Activated naive CD8-positive, alpha-beta T cell (primary cell): ENCODE measurements around the gene HSPA13.
"Not testable (repeated sequence)": the region's sequence is repeated elsewhere in the genome, so short reads cannot be mapped to it uniquely, and the experiment has no call there.

Experiments used
- H3K27ac Mint-ChIP-seq: one replicate; pipeline ENCODE4 v1.8.0; 2021; ENCODE audit warnings: mixed read lengths
- H3K27me3 Mint-ChIP-seq: one replicate; pipeline ENCODE4 v1.8.0; 2021; ENCODE audit warnings: mixed read lengths
- H3K36me3 Mint-ChIP-seq: one replicate; pipeline ENCODE4 v1.8.0; 2021; ENCODE audit warnings: mixed read lengths
- H3K4me1 Mint-ChIP-seq: one replicate; pipeline ENCODE4 v1.8.0; 2021; ENCODE audit warnings: low read depth, mixed read lengths
- H3K4me3 Mint-ChIP-seq: one replicate; pipeline ENCODE4 v1.8.0; 2021; ENCODE audit warnings: mild to moderate bottlenecking, mixed read lengths
- H3K9me3 Mint-ChIP-seq: one replicate; pipeline ENCODE4 v1.8.0; 2021; ENCODE audit warnings: low read depth, mixed read lengths

Gene HSPA13

GRCh38 chr21:14358775-14359174, 24.2 kb downstream of the HSPA13 start:
- Mint-ChIP-seq H3K4me1 (no peaks in the 10 kb centered on the region), H3K4me3 (no peak overlapping the region), H3K9me3 (no peaks in the 10 kb centered on the region), H3K36me3 (no peaks in the 10 kb centered on the region), H3K27me3 (peaks cover 18% of the 10 kb centered on the region), H3K27ac (no peak overlapping the region)

GRCh38 chr21:14356746-14357145, 26.2 kb downstream of the HSPA13 start:
- no peak overlapping the region for H3K27ac Mint-ChIP-seq
- no peaks in the 10 kb centered on the region for H3K36me3 Mint-ChIP-seq
- H3K4me3 Mint-ChIP-seq: no peak overlapping the region
- H3K9me3 Mint-ChIP-seq: no peaks in the 10 kb centered on the region
- H3K4me1 Mint-ChIP-seq: no peaks in the 10 kb centered on the region
- H3K27me3 Mint-ChIP-seq: peaks cover 18% of the 10 kb centered on the region

GRCh38 chr21:14354515-14354914, 28.4 kb downstream of the HSPA13 start:
- H3K27ac Mint-ChIP-seq: no peak overlapping the region
- no peak overlapping the region for H3K4me3 Mint-ChIP-seq
- H3K9me3 Mint-ChIP-seq: no peaks in the 10 kb centered on the region
- no peaks in the 10 kb centered on the region for H3K36me3 Mint-ChIP-seq
- no peaks in the 10 kb centered on the region for H3K4me1 Mint-ChIP-seq
- peaks cover 11% of the 10 kb centered on the region for H3K27me3 Mint-ChIP-seq

GRCh38 chr21:14353726-14354125, 29.2 kb downstream of the HSPA13 start:
- Mint-ChIP-seq H3K27me3 (peaks cover 8% of the 10 kb centered on the region), H3K4me3 (no peak overlapping the region), H3K27ac (no peak overlapping the region), H3K36me3 (no peaks in the 10 kb centered on the region), H3K9me3 (no peaks in the 10 kb centered on the region), H3K4me1 (no peaks in the 10 kb centered on the region)

- H3K27me3 Mint-ChIP-seq: peaks cover 8% of the 10 kb centered on the region
- H3K4me1 Mint-ChIP-seq: no peaks in the 10 kb centered on the region
- no peaks in the 10 kb centered on the region for H3K36me3 Mint-ChIP-seq
Measured at GRCh38 chr21:14353231-14353630, 29.7 kb downstream of the HSPA13 start.

GRCh38 chr21:14327346-14327745, 55.6 kb downstream of the HSPA13 start:
- not testable (repeated sequence) for H3K9me3 Mint-ChIP-seq, H3K4me3 Mint-ChIP-seq, H3K4me1 Mint-ChIP-seq, H3K27ac Mint-ChIP-seq, H3K36me3 Mint-ChIP-seq
- peaks cover 20% of the 10 kb centered on the region for H3K27me3 Mint-ChIP-seq

More at GRCh38 chr21:14353231-14353630, 29.7 kb downstream of the HSPA13 start:
- Mint-ChIP-seq H3K9me3 (no peaks in the 10 kb centered on the region), H3K4me3 (no peak overlapping the region), H3K27ac (no peak overlapping the region)

GRCh38 chr21:14325595-14325994, 57.4 kb downstream of the HSPA13 start:
- no peak overlapping the region for H3K27ac Mint-ChIP-seq
- no peaks in the 10 kb centered on the region for H3K36me3 Mint-ChIP-seq
- H3K4me1 Mint-ChIP-seq: no peaks in the 10 kb centered on the region
- H3K4me3 Mint-ChIP-seq: no peak overlapping the region
- peaks cover 22% of the 10 kb centered on the region for H3K27me3 Mint-ChIP-seq
- H3K9me3 Mint-ChIP-seq: peaks cover 2% of the 10 kb centered on the region
